GM15510 (cell line): Measurements from ENCODE around the gene SENP5.

ENCODE experiments used
- POLR2A ChIP-seq: IDR thresholded peaks from 3 replicates; pipeline ENCODE4 v1.6.1; 2011; ENCODE audit warnings: borderline replicate concordance; ENCODE audit not compliant: insufficient read length; ENCODE audit errors: extremely low read depth

SENP5 gene

DNA sequence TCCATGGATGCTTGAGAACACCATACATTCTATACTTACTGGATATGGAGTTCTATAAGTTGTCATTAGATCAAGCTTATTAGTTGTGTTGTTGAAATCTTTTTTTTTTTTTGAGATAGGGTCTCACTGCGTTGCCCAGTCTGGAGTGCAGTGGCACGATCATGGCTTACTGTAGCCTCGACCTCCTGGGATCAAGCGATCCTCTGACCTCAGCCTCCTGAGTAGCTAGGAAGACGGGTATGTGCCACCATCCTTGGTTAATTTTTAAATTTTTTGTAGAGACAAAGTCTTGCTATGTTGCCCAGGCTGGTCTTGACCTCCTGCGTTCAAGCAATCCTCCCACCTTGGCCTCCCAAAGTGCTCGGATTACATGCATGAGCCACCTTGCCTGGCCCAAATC lies 87.1 kb downstream of the SENP5 start:
- TF ChIP-seq POLR2A, result no peak

- TF ChIP-seq POLR2A, result no peak
These were observed 94.6 kb downstream of the SENP5 start for GRCh38 chr3:196962108-196962929.

GRCh38 chr3:196962930-196963630 lies 95.4 kb downstream of the SENP5 start:
- TF ChIP-seq POLR2A, result no peak

GRCh38 chr3:196963631-196963953 lies 95.9 kb downstream of the SENP5 start:
- TF ChIP-seq POLR2A, result no peak

DNA sequence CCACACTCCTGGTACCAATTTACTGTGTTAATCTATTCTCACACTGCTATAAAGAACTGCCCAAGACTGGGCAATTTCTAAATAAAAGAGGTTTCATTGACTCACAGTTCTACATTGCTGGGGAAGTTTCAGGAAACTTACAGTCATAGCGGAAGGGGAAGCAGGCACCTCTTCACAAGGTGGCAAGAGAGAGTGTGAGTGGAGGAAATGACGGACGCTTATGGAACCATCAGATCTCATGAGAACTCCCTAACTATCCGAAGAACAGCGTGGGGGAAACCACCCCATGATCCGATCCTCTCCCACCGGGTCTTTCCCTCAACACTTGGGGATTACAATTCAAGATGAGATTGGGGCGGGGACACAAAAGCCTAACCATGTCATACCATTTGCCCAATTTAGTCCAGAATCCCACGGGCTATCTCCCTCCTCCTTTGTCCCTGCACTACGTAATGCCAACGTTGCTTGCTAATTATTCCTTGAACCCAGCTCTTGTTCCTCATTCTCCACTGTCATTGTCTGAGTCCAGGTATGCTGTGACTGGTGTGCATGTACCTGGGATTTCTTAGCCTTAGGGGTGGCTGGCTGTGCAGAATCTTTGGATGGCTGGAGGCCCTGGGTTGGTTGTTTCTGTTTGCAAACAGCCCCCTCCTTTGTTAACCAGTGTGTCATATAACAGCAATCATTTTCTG lies 97.5 kb downstream of the SENP5 start:
- TF ChIP-seq POLR2A, result no peak

DNA sequence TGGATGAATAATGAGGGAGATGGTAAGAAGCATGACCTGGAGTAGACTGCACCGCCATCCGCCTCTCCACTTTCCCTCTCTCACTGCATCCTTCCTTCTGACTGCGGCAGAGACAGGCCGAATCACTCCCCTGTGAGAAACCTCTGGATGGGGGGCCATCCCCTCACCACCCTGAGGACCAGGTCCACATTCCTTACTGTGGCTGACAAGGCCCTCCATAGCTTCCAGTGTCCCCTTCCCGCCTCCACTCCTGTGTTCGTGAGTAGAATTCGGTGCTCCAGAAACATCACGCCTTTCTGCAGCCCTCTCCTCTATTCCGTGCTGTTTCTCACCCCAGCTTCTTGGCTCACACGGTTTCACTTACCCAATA lies 98.1 kb downstream of the SENP5 start:
- TF ChIP-seq POLR2A, result no peak

GRCh38 chr3:196966526-196967401 lies 99.0 kb downstream of the SENP5 start:
- TF ChIP-seq POLR2A, result no peak

GRCh38 chr3:196967412-196968232 lies 99.9 kb downstream of the SENP5 start:
- no peak for TF ChIP-seq POLR2A

DNA sequence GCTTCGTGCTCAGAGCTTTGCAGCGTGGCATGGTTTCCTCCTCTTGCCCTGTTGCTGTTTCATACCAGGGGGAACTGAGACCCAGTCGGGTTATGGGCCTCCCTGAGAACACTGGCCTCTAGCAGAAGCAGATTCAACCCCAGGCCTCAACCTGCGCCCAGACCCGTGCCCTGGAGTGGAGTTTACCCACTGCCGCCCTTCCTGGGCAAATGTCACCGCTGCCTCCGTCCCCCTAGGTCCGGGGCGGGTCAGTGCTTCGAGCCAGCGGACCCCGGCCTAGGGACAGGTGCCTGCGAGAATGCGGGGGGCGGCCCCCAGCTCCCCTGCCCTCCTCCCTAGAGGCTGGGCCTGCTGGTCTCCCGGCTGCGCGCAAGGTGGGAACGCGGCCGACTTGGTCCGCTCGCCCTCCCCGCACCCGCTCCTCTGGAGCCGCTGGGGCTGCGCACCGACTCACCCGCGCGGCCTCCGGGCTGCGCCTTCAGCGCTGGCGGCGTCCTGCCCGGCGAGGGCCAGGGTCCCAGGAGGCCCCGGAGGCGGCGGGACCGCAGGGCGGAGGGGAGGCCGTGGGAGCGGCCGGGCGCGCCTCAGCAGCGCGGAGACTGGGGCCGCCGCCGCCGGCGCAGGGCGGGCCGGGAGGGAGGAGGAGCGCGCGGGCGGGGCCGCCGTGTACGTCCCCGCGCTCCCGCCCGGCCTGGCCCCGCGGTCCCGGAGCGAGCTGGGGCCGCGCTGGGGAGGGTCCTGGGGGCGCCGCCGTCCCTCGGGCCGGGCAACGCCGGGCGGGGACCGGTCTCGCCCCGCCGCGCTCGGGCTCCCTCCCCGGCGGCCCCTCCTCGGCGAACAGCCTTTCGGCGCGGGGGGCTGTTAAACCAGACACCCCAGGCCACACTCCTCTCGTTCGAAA lies 100.8 kb downstream of the SENP5 start, which contains the start of gene PIGZ:
PIGZ (minus strand) TSS at position 601 of the 901 bp plus-strand sequence. CDS start 16,802 bp downstream, outside the sequence.
- peak; percentile 67 for TF ChIP-seq POLR2A

GRCh38 chr3:196969134-196969659 lies 101.5 kb downstream of the SENP5 start:
- TF ChIP-seq POLR2A, result no peak

DNA sequence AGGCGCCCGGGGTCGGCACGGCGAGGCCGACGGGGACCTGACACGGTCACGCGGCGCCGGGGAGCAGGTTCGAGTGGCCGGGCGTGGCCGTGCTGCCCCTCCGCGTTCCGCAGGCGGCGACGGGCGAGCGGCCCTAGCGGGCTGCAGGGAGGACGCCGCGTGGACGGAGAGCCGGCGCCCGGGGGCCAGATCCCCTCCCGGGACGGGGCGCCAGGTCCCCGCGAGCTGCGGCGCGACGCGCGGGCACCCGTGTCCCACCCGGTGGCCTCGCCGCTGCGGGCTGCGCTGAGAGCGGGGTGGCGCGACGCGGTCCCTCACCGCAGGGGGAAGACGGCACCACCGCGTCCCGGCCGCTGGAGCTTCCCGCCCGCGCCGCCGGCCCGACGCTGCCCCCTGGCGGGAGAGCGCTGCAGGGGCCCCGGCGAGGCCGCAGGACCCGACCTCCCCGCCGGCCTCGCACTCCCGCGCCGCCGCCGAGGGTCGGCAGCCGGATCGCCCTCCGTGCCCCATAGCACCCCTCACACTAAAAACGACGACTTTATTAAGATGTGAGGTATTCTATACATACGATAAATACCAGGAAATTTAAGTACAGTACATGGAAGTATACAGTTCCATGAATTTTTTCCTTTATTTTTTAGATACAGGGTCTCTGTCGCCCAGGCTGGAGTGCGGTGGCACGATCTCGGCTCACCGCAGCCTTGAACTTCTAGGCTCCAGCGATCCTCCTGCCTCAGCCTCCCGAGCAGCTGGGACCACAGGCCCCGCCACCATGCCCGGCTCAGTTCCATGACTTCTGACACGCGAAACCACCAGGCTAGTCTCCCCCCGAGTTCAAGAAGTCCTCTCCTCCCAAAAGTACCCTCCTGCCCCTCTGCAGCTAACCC lies 102.2 kb downstream of the SENP5 start:
- TF ChIP-seq POLR2A, result peak; percentile 37
